ENCODE results near the gene CCNY.

The CCNY gene

DNA sequence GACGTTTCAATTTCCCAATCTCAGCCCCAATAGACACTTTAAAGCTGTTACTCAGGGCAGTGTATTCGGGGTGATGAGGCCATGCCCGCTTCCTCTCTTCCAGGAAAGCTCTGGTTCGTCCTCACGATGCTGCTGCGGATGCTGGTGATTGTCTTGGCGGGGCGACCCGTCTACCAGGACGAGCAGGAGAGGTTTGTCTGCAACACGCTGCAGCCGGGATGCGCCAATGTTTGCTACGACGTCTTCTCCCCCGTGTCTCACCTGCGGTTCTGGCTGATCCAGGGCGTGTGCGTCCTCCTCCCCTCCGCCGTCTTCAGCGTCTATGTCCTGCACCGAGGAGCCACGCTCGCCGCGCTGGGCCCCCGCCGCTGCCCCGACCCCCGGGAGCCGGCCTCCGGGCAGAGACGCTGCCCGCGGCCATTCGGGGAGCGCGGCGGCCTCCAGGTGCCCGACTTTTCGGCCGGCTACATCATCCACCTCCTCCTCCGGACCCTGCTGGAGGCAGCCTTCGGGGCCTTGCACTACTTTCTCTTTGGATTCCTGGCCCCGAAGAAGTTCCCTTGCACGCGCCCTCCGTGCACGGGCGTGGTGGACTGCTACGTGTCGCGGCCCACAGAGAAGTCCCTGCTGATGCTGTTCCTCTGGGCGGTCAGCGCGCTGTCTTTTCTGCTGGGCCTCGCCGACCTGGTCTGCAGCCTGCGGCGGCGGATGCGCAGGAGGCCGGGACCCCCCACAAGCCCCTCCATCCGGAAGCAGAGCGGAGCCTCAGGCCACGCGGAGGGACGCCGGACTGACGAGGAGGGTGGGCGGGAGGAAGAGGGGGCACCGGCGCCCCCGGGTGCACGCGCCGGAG lies 271.4 kb downstream of the CCNY start:
- Histone ChIP-seq H3K36me3 (ENCODE audit: insufficient read depth, low read length) (no peaks in the 10 kb centered on the region), H4K20me1 (ENCODE audit: insufficient read depth, low read length, poor library complexity, severe bottlenecking) (no peaks in the 10 kb centered on the region), H3K4me1 (ENCODE audit: insufficient read depth, low read length, poor library complexity, severe bottlenecking) (no peaks in the 10 kb centered on the region), H3K27me3 (ENCODE audit: insufficient read depth, low read length, poor library complexity, severe bottlenecking) (no peaks in the 10 kb centered on the region), H3K79me2 (ENCODE audit: insufficient read depth, low read length) (no peaks in the 10 kb centered on the region), H3K4me2 (ENCODE audit: low read depth, low read length, poor library complexity, severe bottlenecking) (no peak overlapping the region), H3K4me3 (ENCODE audit: low read length, poor library complexity, severe bottlenecking) (no peak overlapping the region), H2AFZ (ENCODE audit: low read length) (no peak overlapping the region), H3K9ac (ENCODE audit: low read depth, low read length, poor library complexity, severe bottlenecking) (no peak overlapping the region), H3K9me2 (replicated peaks; ENCODE audit: low read depth, low read length) (no peaks in the 10 kb centered on the region), H3K9me3 (ENCODE audit: insufficient read depth, low read depth, low read length) (no peaks in the 10 kb centered on the region; the same call in 1 of the 2 replicates), H3F3A (ENCODE audit: low read depth) (no peaks in the 10 kb centered on the region)
- TF ChIP-seq, protein P1, sequence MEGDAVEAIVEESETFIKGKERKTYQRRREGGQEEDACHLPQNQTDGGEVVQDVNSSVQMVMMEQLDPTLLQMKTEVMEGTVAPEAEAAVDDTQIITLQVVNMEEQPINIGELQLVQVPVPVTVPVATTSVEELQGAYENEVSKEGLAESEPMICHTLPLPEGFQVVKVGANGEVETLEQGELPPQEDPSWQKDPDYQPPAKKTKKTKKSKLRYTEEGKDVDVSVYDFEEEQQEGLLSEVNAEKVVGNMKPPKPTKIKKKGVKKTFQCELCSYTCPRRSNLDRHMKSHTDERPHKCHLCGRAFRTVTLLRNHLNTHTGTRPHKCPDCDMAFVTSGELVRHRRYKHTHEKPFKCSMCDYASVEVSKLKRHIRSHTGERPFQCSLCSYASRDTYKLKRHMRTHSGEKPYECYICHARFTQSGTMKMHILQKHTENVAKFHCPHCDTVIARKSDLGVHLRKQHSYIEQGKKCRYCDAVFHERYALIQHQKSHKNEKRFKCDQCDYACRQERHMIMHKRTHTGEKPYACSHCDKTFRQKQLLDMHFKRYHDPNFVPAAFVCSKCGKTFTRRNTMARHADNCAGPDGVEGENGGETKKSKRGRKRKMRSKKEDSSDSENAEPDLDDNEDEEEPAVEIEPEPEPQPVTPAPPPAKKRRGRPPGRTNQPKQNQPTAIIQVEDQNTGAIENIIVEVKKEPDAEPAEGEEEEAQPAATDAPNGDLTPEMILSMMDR (conservative IDR thresholded peaks at IDR 0.05; ENCODE audit: low read length): no peak
- TF ChIP-seq EZH2phosphoT487 (IDR thresholded peaks at IDR 0.05; ENCODE audit: borderline replicate concordance): no peak

DNA sequence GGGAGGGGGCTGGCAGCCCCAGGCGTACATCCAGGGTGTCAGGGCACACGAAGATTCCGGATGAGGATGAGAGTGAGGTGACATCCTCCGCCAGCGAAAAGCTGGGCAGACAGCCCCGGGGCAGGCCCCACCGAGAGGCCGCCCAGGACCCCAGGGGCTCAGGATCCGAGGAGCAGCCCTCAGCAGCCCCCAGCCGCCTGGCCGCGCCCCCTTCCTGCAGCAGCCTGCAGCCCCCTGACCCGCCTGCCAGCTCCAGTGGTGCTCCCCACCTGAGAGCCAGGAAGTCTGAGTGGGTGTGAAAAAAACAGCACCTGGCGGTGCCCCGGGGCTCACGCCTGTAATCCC lies 272.0 kb downstream of the CCNY start:
- H2AFZ ChIP-seq (ENCODE audit: low read length): no peak overlapping the region

DNA sequence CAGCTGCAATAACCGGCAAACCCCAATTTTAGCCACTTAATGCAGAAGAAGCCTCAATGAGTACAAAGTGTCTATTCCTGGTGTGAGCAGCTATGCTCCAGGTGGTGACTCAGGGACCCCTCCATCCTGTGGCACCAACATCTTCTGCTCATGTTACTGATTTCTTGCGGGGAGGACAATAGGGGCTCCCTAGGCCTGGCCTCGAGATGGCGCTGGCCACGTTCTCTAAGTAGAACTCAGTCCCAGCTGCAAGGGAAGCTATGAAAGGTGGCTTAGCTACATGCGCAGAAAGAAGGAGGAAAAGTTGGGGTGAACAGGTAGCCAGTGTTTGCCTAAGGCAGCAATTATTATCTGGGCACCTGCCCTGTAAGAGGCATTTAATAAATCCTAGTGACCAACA lies 275.4 kb downstream of the CCNY start:
- no peak overlapping the region for H3K9ac ChIP-seq (ENCODE audit: low read depth, low read length, poor library complexity, severe bottlenecking)
- no peaks in the 10 kb centered on the region for H3K27me3 ChIP-seq (ENCODE audit: insufficient read depth, low read length, poor library complexity, severe bottlenecking)
- no peaks in the 10 kb centered on the region for H3K4me1 ChIP-seq (ENCODE audit: insufficient read depth, low read length, poor library complexity, severe bottlenecking)
- no peaks in the 10 kb centered on the region for H3K36me3 ChIP-seq (ENCODE audit: insufficient read depth, low read length)
- no peak overlapping the region for H3K4me2 ChIP-seq (ENCODE audit: low read depth, low read length, poor library complexity, severe bottlenecking)
- H2AFZ ChIP-seq (ENCODE audit: low read length): no peak overlapping the region
- H3K9me2 ChIP-seq (replicated peaks; ENCODE audit: low read depth, low read length): no peaks in the 10 kb centered on the region
- TF ChIP-seq, protein P1 (conservative IDR thresholded peaks at IDR 0.05; ENCODE audit: low read length): peak; percentile 23; the same call in 1 of the 2 replicates
- TF ChIP-seq EZH2phosphoT487 (IDR thresholded peaks at IDR 0.05; ENCODE audit: borderline replicate concordance): no peak
- no peaks in the 10 kb centered on the region for H4K20me1 ChIP-seq (ENCODE audit: insufficient read depth, low read length, poor library complexity, severe bottlenecking)
- H3K9me3 ChIP-seq (ENCODE audit: insufficient read depth, low read depth, low read length): no peaks in the 10 kb centered on the region; the same call in 1 of the 2 replicates
- H3F3A ChIP-seq (ENCODE audit: low read depth): no peaks in the 10 kb centered on the region
- no peaks in the 10 kb centered on the region for H3K79me2 ChIP-seq (ENCODE audit: insufficient read depth, low read length)
- H3K4me3 ChIP-seq (ENCODE audit: low read length, poor library complexity, severe bottlenecking): no peak overlapping the region

More for the DNA sequence above, 272.0 kb downstream of the CCNY start:
- Histone ChIP-seq H3K36me3 (ENCODE audit: insufficient read depth, low read length) (no peaks in the 10 kb centered on the region), H3K9ac (ENCODE audit: low read depth, low read length, poor library complexity, severe bottlenecking) (no peak overlapping the region), H3K4me2 (ENCODE audit: low read depth, low read length, poor library complexity, severe bottlenecking) (no peak overlapping the region), H3K27me3 (ENCODE audit: insufficient read depth, low read length, poor library complexity, severe bottlenecking) (no peaks in the 10 kb centered on the region), H3K9me3 (ENCODE audit: insufficient read depth, low read depth, low read length) (no peaks in the 10 kb centered on the region; the same call in 1 of the 2 replicates), H3K4me3 (ENCODE audit: low read length, poor library complexity, severe bottlenecking) (no peak overlapping the region), H4K20me1 (ENCODE audit: insufficient read depth, low read length, poor library complexity, severe bottlenecking) (no peaks in the 10 kb centered on the region), H3K79me2 (ENCODE audit: insufficient read depth, low read length) (no peaks in the 10 kb centered on the region), H3K9me2 (replicated peaks; ENCODE audit: low read depth, low read length) (no peaks in the 10 kb centered on the region), H3K4me1 (ENCODE audit: insufficient read depth, low read length, poor library complexity, severe bottlenecking) (no peaks in the 10 kb centered on the region), H3F3A (ENCODE audit: low read depth) (no peaks in the 10 kb centered on the region)
- TF ChIP-seq, protein P1 (conservative IDR thresholded peaks at IDR 0.05; ENCODE audit: low read length): no peak
- no peak for TF ChIP-seq EZH2phosphoT487 (IDR thresholded peaks at IDR 0.05; ENCODE audit: borderline replicate concordance)

All from Loucy (cell line).